ENCODE measurements around the gene IWS1. TPM values are rescaled to one million over a fixed set of nuclear protein-coding genes. Genes with fewer than 3 reads are reported as not detected.

IWS1 gene
- total RNA-seq, 4 donors from 2014 or later = 22.7 to 47.1 (median 33.2) TPM

GRCh38 chr2:127471286-127471988 is 54.9 kb downstream of the IWS1 start:
- TF ChIP-seq CTCF (IDR thresholded peaks at IDR 0.05) (no peak), POLR2A (IDR thresholded peaks at IDR 0.05) (no peak)
- 96% methylated on average over 4 of the region's 4 CpGs for WGBS, 2 donors
- no peak for DNase-seq (ENCODE audit: low spot score in 2 of 2)
- intact Hi-C loops (cut with DNase I; ENCODE audit: low total_unique reads) = no loop called here
- no peak overlapping the region for H3K4me3 ChIP-seq (ENCODE audit: low read depth, poor library complexity, severe bottlenecking)

- DNase-seq (ENCODE audit: low spot score in 2 of 2) = no peak
- WGBS, 2 donors = 100% methylated on average over 2 of the region's 2 CpGs
- no peak overlapping the region for H3K4me3 ChIP-seq (ENCODE audit: low read depth, poor library complexity, severe bottlenecking)
- no peak for TF ChIP-seq CTCF (IDR thresholded peaks at IDR 0.05)
- TF ChIP-seq POLR2A (IDR thresholded peaks at IDR 0.05) = no peak
- intact Hi-C loops (cut with DNase I; ENCODE audit: low total_unique reads) = no loop called here
These were observed 56.3 kb downstream of the IWS1 start for GRCh38 chr2:127469974-127470373.

GRCh38 chr2:127469051-127469450 is 57.2 kb downstream of the IWS1 start:
- H3K4me3 ChIP-seq (ENCODE audit: low read depth, poor library complexity, severe bottlenecking) = no peak overlapping the region
- TF ChIP-seq POLR2A (IDR thresholded peaks at IDR 0.05) = no peak
- no peak for TF ChIP-seq CTCF (IDR thresholded peaks at IDR 0.05)
- intact Hi-C loops (cut with DNase I; ENCODE audit: low total_unique reads) = no loop called here
- DNase-seq (ENCODE audit: low spot score in 2 of 2) = no peak
- 81 to 83% methylated on average over 8 of the region's 8 CpGs for WGBS, 2 donors

- 53 to 62% methylated on average over 4 of the region's 4 CpGs for WGBS, 2 donors
- H3K4me3 ChIP-seq (ENCODE audit: low read depth, poor library complexity, severe bottlenecking) = no peak overlapping the region
- DNase-seq (ENCODE audit: low spot score in 2 of 2) = no peak
- intact Hi-C loops (cut with DNase I; ENCODE audit: low total_unique reads) = no loop called here
- TF ChIP-seq POLR2A (IDR thresholded peaks at IDR 0.05) (no peak), CTCF (IDR thresholded peaks at IDR 0.05) (no peak)
These were observed 61.0 kb downstream of the IWS1 start for GRCh38 chr2:127465258-127465657.

GRCh38 chr2:127464470-127465257 is 61.6 kb downstream of the IWS1 start:
- 62 to 68% methylated on average over 7 of the region's 7 CpGs for WGBS, 2 donors
- DNase-seq (ENCODE audit: low spot score in 2 of 2) = no peak
- TF ChIP-seq POLR2A (IDR thresholded peaks at IDR 0.05) (no peak), CTCF (IDR thresholded peaks at IDR 0.05) (no peak)
- intact Hi-C loops (cut with DNase I; ENCODE audit: low total_unique reads) = no loop called here
- H3K4me3 ChIP-seq (ENCODE audit: low read depth, poor library complexity, severe bottlenecking) = no peak overlapping the region
